Brain pericyte (primary cell): Measurements from ENCODE around the gene BAZ2B.
"Not testable (repeated sequence)": the region's sequence is repeated elsewhere in the genome, so short reads cannot be mapped to it uniquely, and the experiment has no call there.

Experiments used
- DNase-seq: peaks from one replicate; pipeline ENCODE4 v3.0.0-alpha.2; 2012; ENCODE audit warnings: low read depth, low spot score

The BAZ2B gene

DNA sequence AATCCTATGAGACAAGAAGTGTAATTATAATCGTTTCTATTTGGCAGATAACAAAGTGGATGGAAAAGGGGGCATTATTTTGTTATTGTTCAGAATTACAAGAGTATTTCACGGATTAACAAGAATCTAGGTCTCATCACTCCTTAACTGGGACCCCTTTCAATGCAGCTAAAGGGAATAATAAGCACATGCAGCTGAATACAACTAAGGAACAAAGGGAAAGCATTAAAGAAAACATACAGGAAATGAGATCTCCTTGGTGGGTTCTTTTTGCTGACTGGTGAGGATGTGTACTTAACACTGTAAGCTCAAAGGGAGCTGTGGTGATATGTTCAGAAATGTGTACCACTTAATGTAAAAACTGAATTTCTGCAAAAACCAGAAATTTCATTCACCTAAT lies 189.3 kb downstream of the BAZ2B start:
- no peak for DNase-seq

GRCh38 chr2:159419403-159419802 lies 196.9 kb downstream of the BAZ2B start:
- DNase-seq: no peak

DNA sequence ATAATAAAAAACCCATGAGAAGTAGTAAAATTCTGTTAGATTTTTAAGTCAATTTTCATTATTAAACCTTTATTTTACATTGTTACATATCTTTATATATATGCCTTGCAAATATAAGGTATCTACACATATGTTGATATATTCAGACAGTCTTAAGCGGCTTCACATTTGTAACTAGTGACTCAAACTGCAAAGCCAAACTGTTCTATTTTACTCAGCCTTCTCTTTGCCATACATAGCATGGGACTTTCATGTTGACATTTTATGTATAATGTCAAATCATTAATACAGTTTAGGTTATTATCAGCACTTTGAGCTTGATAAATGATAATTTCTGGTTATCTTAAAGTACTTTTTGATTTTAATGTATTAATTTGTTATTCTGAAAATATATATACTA lies 204.9 kb downstream of the BAZ2B start:
- DNase-seq: no peak

GRCh38 chr2:159410276-159410675 lies 206.1 kb downstream of the BAZ2B start:
- DNase-seq: no peak

GRCh38 chr2:159409116-159409800 lies 207.1 kb downstream of the BAZ2B start:
- no peak for DNase-seq

DNA sequence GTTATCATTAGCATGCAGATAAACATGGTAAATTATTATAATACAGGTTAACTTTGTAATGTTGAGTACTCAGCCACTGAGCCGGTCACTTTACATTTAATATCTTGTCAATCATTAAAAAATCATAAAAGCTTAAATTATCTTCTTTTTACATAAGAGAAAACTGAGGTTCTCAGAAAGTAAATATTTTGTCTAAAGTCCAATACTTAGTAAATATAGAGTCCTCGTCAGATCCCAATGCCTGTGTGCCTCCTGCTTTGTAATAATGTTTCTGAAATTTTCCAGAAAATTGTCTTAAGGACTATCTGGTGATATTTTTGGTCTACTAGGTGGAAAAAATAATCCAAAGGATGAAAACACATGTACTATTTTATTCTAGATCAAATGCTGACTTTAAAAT lies 213.6 kb downstream of the BAZ2B start:
- DNase-seq: no peak

- DNase-seq: not testable (repeated sequence)
These were observed 214.2 kb downstream of the BAZ2B start for GRCh38 chr2:159402160-159402559.

GRCh38 chr2:159399716-159400415 lies 216.5 kb downstream of the BAZ2B start:
- DNase-seq: no peak

DNA sequence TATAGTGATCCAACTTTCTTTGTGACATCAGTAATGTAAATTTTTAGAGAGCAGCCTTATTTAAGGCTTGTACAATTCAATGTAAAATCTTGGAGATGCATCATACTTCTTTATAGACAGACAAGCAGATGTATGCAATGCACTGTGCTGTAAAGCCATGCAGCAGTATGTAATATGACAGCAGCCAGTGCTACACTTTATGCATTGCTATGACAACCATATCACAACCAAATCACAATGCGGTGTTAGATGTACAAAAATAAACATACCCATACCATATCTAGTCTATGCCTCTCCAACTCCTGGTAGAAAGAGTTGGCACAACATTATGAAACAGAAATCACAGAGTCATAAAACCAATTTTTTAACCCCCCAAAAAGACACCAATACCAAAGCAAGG lies 219.5 kb downstream of the BAZ2B start:
- no peak for DNase-seq

- no peak for DNase-seq
These were observed 233.8 kb downstream of the BAZ2B start for GRCh38 chr2:159382447-159383028.

- DNase-seq: no peak
These were observed 234.8 kb downstream of the BAZ2B start for GRCh38 chr2:159381574-159381973.

DNA sequence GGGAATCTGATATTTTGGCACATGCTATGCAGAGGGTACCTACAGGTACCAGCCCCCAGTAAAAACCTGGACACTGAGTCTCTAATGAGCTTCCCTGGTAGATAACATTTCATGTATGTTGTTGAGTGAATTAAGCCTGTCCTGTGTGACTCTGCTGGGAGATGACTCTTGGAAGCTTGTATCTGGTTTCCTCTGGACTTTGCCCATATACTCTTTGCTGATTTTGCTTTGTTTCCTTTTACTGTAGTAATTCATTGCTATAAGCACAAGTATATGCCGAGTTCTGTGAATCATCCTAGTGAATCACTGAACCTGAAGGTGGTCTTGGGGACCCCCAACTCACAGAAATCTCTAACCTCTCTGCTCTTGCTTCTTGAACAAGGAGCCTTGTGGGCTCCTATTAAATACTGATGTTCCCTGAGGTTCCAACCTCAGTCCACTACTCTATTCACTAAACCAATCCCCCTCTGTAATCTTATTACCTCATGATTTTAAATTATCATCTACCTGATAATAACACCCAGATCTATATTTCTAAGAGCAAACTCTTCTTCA lies 235.6 kb downstream of the BAZ2B start:
- no peak for DNase-seq

DNA sequence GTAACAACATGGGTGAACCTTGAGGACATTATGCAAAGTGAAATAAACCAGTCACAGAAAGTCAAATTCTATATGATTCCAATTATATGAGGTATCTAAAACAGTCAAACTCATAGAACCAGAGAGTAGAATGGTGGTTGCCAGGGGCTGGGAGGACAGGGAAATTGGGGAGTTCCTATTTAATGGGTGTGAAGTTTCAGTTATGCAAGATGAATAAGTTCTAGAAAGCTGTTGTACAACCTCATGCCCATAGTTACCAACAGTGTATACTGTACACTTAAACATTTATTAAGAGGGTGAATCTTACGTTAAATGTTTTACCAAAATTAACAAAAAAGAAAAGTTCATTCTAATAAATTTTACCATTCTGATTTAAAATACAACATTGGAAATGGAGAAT lies 237.2 kb downstream of the BAZ2B start:
- DNase-seq: no peak

DNA sequence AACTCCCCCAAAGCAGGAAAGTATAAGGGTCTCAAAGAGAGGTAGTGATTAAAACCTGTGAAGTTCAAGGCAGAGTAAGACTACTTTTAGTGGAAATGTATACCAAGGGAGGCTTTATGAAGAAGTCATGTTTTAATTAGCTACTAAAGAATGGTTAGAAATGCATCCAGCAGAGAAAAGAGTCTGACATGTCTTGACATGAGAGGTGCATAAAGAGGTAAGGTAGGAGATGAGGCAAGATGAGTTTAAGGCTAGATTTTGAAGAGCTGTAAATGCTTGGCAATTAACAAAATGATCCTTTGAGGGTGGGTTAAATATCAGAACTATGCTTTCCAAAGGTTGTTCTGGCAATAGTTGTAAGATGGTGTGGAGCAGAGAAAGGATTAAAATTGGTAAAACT lies 241.1 kb downstream of the BAZ2B start:
- no peak for DNase-seq

GRCh38 chr2:159371506-159371905 lies 244.8 kb downstream of the BAZ2B start:
- no peak for DNase-seq

GRCh38 chr2:159366538-159366937 lies 249.8 kb downstream of the BAZ2B start:
- no peak for DNase-seq

GRCh38 chr2:159362816-159363251 lies 253.5 kb downstream of the BAZ2B start:
- no peak for DNase-seq

GRCh38 chr2:159362094-159362493 lies 254.3 kb downstream of the BAZ2B start:
- DNase-seq: no peak

DNA sequence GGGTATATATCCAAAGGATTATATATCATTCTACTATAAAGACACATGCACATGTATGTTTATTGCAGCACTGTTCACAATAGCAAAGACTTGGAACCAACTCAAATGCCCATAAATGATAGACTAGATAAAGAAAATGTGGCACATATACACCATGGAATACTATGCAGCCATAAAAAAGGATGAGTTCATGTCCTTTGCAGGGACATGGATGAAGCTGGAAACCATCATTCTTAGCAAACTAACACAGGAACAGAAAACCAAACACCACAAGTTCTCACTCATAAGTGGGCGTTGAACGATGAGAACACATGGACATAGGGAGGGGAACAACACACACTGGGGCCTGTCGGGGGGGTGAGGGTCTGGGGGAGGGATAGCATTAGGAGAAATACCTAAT lies 254.7 kb downstream of the BAZ2B start:
- not testable (repeated sequence) for DNase-seq

- no peak for DNase-seq
These were observed 260.2 kb downstream of the BAZ2B start for GRCh38 chr2:159356053-159356554.

GRCh38 chr2:159351977-159352376 lies 264.4 kb downstream of the BAZ2B start:
- DNase-seq: no peak

- no peak for DNase-seq
These were observed 266.6 kb downstream of the BAZ2B start for GRCh38 chr2:159349674-159350299.
